ENCODE results near the gene DNMT3B.

GRCh38 chr20:32752458-32753250 lies 9.5 kb upstream of the DNMT3B start:
- TF ChIP-seq EZH2 (IDR thresholded peaks at IDR 0.05; ENCODE audit: low read length) (no peak), CTCF (optimal IDR thresholded peaks at IDR 0.05 in 1 of 3, IDR thresholded peaks at IDR 0.05 in 1 of 3, conservative IDR thresholded peaks at IDR 0.05 in 1 of 3; ENCODE audit: extremely low read depth in 1 of 3, insufficient read depth in 2 of 3, low read length in 3 of 3) (no peak)
